Hepatocyte (in vitro differentiated cells): ENCODE measurements around the gene ZBTB32. TPM values are rescaled to one million over a fixed set of nuclear protein-coding genes. Genes with fewer than 3 reads are reported as not detected.
A peak's percentile ranks its signal among the peaks of the same experiment; 100 is the strongest.

Experiments used
- DNase-seq: peaks from one replicate; pipeline ENCODE4 v3.0.0-alpha.2; 2016; ENCODE audit warnings: low spot score
- H2AFZ ChIP-seq: fragments of 200-600 bp; sonication (generic); 2 replicates; pipeline ENCODE4 v1.6.0; 2016; ENCODE audit warnings: antibody characterized with exemption, mild to moderate bottlenecking
- H3K27ac ChIP-seq: fragments of 200-600 bp; sonication (generic); 2 replicates; pipeline ENCODE4 v1.5.1; 2016; ENCODE audit warnings: mild to moderate bottlenecking
- H3K27me3 ChIP-seq: fragments of 200-600 bp; sonication (generic); 2 replicates; pipeline ENCODE4 v1.6.1; 2016
- H3K36me3 ChIP-seq: fragments of 200-600 bp; sonication (generic); replicated peaks from 2 replicates; pipeline ENCODE4 v1.5.1; 2016; ENCODE audit warnings: low read depth; ENCODE audit not compliant: insufficient read depth
- H3K4me1 ChIP-seq: fragments of 200-600 bp; sonication (generic); 2 replicates; pipeline ENCODE4 v1.5.1; 2016; ENCODE audit warnings: mild to moderate bottlenecking, moderate library complexity; ENCODE audit not compliant: insufficient read depth
- H3K4me2 ChIP-seq: fragments of 200-600 bp; sonication (generic); 2 replicates; pipeline ENCODE4 v1.6.0; 2016
- H3K4me3 ChIP-seq: fragments of 200-600 bp; sonication (generic); 2 replicates; pipeline ENCODE4 v1.5.1; 2016; ENCODE audit warnings: mild to moderate bottlenecking
- H3K79me2 ChIP-seq: fragments of 200-600 bp; sonication (generic); 2 replicates; pipeline ENCODE4 v1.6.0; 2017; ENCODE audit warnings: mild to moderate bottlenecking
- H3K9me2 ChIP-seq: fragments of 200-600 bp; sonication (generic); replicated peaks from 2 replicates; pipeline ENCODE4 v1.6.0; 2017; ENCODE audit warnings: mild to moderate bottlenecking; ENCODE audit not compliant: insufficient read depth
- H3K9me3 ChIP-seq: fragments of 200-600 bp; sonication (generic); 2 replicates; pipeline ENCODE4 v1.5.1; 2016; ENCODE audit warnings: low read depth, mild to moderate bottlenecking
- H4K20me1 ChIP-seq: fragments of 200-600 bp; sonication (generic); 2 replicates; pipeline ENCODE4 v1.6.0; 2016; ENCODE audit warnings: mild to moderate bottlenecking; ENCODE audit not compliant: insufficient read depth, poor library complexity, severe bottlenecking
- EZH2 ChIP-seq: fragments of 200-600 bp; sonication (generic); IDR thresholded peaks from 2 replicates; pipeline ENCODE4 v1.6.1; 2016; ENCODE audit warnings: antibody characterized with exemption, mild to moderate bottlenecking, borderline replicate concordance
- EZH2phosphoT487 ChIP-seq: fragments of 200-600 bp; sonication (generic); IDR thresholded peaks from one replicate; pipeline ENCODE4 v1.6.1; 2018; ENCODE audit warnings: antibody characterized with exemption, mild to moderate bottlenecking, low read depth, moderate library complexity; ENCODE audit not compliant: unreplicated experiment, severe bottlenecking
- WGBS: methylation state at CpG from one replicate; pipeline ENCODE4 v1.1.6; 2016; ENCODE audit warnings: low lambda C conversion rate; ENCODE audit errors: missing lambda C conversion rate; 5-methylcytosine and 5-hydroxymethylcytosine counted together
- polyA plus RNA-seq: library from polyadenylated mRNA; unstranded; fragments of >200 nt; fragmentation: Nextera tagmentation; extraction: Ambion mirVana; gene quantifications from 2 replicates; pipeline ENCODE4 v1.2.1, GENCODE V29; 2016
- total RNA-seq: library from RNA; depleted of rRNA; stranded (reverse); fragments of >200 nt; gene quantifications from 2 replicates; pipeline ENCODE4 v1.2.3, GENCODE V29; 2014
- TF ChIP-seq, protein P1 (sequence below): fragments of 200-600 bp; sonication (generic); IDR thresholded peaks from 2 replicates; pipeline ENCODE4 v1.5.1; 2016; ENCODE audit warnings: antibody characterized with exemption, mild to moderate bottlenecking; ENCODE audit not compliant: poor library complexity

ZBTB32 gene
- total and polyA plus RNA-seq, 2 experiments from 2014 or later = 0.11 TPM; not detected in 1

DNA sequence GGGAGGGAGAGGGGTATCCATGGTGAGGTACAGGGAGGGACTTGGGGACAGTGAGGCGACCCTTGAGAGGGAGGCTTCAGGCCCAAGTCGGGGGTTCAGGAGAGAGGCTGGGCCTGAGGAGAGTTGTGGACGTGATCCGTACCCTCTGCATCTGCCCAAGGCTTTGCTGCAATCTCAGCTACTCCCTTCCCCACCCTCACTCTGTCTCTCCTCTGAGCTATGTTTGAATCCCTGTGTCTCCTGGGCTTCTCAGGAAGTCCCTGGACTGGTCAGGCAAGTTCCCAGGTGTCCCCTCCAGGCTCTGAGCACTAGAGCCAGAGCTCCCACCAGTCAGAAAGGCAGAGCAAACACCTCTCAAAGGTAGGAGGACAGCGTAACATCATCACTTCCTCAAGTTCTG is 45.8 kb downstream of the ZBTB32 start:
- Histone ChIP-seq H3K27me3 (peaks cover 2% of the 10 kb centered on the region), H3K79me2 (peaks cover 41% of the 10 kb centered on the region), H3K27ac (no peak overlapping the region), H2AFZ (no peak overlapping the region), H3K4me1 (peaks cover 14% of the 10 kb centered on the region), H3K4me2 (peak overlapping the region; percentile 47), H3K4me3 (no peak overlapping the region), H3K9me3 (no peaks in the 10 kb centered on the region), H4K20me1 (no peaks in the 10 kb centered on the region), H3K9me2 (no peaks in the 10 kb centered on the region), H3K36me3 (no peaks in the 10 kb centered on the region)
- WGBS = 81% methylated on average over 4 of the region's 5 CpGs
- no peak for DNase-seq
- no peak for TF ChIP-seq EZH2

DNA sequence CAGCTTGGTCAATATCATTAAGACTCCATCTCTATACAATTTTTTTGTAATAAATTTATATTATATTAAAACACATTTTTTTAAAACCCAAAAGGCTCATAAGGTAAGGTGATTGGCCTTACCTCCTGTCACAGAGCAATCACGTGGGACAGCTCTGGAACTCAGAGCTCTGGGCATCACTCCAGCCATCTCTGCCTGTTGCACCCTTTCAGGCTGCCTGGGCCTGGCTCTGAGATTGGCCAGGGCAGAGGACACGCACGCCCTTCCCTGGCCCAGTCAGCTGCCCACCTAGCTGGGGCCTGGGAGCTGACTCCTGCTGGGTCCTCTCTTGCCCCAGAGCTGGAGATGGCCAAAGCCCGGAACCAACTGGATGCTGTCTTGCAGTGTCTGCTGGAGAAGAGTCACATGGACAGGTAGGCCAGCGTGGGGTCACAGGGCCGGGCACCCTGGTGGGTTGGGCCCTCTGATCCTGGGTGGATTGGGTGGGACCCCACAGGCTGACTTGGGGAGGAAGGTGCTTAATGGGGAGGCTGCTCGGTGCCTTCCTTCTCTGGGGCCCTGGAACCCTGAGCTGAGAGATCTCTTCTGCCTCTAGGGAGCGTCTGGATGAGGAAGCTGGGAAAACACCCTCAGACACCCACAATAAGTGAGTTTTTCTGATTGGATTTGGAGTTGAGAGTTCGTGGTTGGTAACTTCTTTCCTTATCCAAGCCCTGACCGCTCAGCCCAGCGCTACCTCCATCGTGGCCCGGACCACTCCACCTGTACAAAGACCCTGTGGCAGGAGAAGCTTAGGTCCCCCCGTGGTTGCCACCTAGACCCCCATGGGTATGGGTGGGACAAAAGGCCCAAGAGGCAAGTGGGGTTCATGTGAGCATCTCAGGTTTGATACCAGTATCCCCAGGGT is 47.7 kb downstream of the ZBTB32 start:
- no peak overlapping the region for H3K27ac ChIP-seq
- peaks cover 25% of the 10 kb centered on the region for H3K4me1 ChIP-seq
- no peaks in the 10 kb centered on the region for H3K9me2 ChIP-seq
- 97% methylated on average over 14 of the region's 14 CpGs for WGBS
- H3K27me3 ChIP-seq = peaks cover 2% of the 10 kb centered on the region
- no peaks in the 10 kb centered on the region for H3K9me3 ChIP-seq
- TF ChIP-seq EZH2phosphoT487 = no peak
- TF ChIP-seq, protein P1, sequence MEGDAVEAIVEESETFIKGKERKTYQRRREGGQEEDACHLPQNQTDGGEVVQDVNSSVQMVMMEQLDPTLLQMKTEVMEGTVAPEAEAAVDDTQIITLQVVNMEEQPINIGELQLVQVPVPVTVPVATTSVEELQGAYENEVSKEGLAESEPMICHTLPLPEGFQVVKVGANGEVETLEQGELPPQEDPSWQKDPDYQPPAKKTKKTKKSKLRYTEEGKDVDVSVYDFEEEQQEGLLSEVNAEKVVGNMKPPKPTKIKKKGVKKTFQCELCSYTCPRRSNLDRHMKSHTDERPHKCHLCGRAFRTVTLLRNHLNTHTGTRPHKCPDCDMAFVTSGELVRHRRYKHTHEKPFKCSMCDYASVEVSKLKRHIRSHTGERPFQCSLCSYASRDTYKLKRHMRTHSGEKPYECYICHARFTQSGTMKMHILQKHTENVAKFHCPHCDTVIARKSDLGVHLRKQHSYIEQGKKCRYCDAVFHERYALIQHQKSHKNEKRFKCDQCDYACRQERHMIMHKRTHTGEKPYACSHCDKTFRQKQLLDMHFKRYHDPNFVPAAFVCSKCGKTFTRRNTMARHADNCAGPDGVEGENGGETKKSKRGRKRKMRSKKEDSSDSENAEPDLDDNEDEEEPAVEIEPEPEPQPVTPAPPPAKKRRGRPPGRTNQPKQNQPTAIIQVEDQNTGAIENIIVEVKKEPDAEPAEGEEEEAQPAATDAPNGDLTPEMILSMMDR = no peak
- no peak for TF ChIP-seq EZH2
- H2AFZ ChIP-seq = no peak overlapping the region
- no peaks in the 10 kb centered on the region for H4K20me1 ChIP-seq
- DNase-seq = no peak
- H3K4me3 ChIP-seq = no peak overlapping the region
- peaks cover 27% of the 10 kb centered on the region for H3K79me2 ChIP-seq
- H3K36me3 ChIP-seq = no peaks in the 10 kb centered on the region
- no peak overlapping the region for H3K4me2 ChIP-seq

DNA sequence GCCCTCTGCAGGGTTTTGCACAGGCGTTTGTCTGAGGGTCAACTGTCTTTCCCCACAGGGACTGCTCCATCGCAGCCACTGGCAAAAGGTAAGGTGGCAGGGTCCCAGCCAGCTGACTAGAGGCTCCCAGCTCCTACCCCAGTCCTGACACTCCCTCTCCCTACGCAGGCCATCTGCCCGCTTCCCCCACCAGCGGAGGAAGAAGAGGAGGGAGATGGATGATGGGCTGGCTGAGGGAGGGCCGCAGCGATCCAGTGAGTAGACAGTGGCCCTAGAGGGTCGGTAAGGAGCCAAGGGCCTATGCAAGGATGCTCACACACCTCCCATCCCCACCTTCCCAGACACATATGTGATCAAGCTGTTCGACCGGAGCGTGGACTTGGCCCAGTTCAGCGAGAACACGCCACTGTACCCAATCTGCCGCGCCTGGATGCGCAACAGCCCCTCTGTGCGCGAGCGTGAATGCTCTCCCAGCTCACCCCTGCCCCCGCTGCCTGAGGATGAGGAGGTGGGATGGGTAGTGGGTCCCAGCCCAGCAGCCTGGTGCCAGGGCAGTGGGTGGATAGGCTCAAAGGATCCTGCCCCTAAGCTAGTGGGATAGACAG is 48.5 kb downstream of the ZBTB32 start:
- no peaks in the 10 kb centered on the region for H3K9me3 ChIP-seq
- H3K9me2 ChIP-seq = no peaks in the 10 kb centered on the region
- no peak overlapping the region for H3K27ac ChIP-seq
- peaks cover 2% of the 10 kb centered on the region for H3K27me3 ChIP-seq
- H3K79me2 ChIP-seq = peaks cover 21% of the 10 kb centered on the region
- TF ChIP-seq, protein P1 = no peak
- TF ChIP-seq EZH2 = no peak
- TF ChIP-seq EZH2phosphoT487 = no peak
- no peak overlapping the region for H3K4me2 ChIP-seq
- no peaks in the 10 kb centered on the region for H3K36me3 ChIP-seq
- no peak overlapping the region for H2AFZ ChIP-seq
- no peak for DNase-seq
- no peak overlapping the region for H3K4me3 ChIP-seq
- 98% methylated on average over 20 of the region's 20 CpGs for WGBS
- H4K20me1 ChIP-seq = no peaks in the 10 kb centered on the region
- H3K4me1 ChIP-seq = peaks cover 27% of the 10 kb centered on the region
